Mucosa of descending colon (tissue), 3 donors: ENCODE measurements around the gene IQCN. TPM values are rescaled to one million over a fixed set of nuclear protein-coding genes. Genes with fewer than 3 reads are reported as not detected.

Experiments
- ATAC-seq: fragments of 200-7000 bp; cut with Tn5 transposase; one replicate; pipeline ENCODE4 v1.9.1; 2020; ENCODE audit warnings: mild to moderate bottlenecking, moderate library complexity
- DNase-seq, 3 donors: peaks; one replicate each; pipeline ENCODE4 v3.0.0-alpha.2; 2020
- H3K36me3 ChIP-seq: fragments of 200-600 bp; one replicate; pipeline ENCODE4 v1.8.0; 2021; ENCODE audit warnings: low read depth, mild to moderate bottlenecking
- H3K4me1 ChIP-seq: fragments of 200-600 bp; one replicate; pipeline ENCODE4 v1.8.0; 2021; ENCODE audit warnings: low read depth, mild to moderate bottlenecking
- H3K4me3 ChIP-seq: fragments of 200-600 bp; one replicate; pipeline ENCODE4 v1.8.0; 2021; ENCODE audit warnings: mild to moderate bottlenecking
- H3K9me3 ChIP-seq: fragments of 200-600 bp; one replicate; pipeline ENCODE4 v1.8.0; 2021; ENCODE audit warnings: mild to moderate bottlenecking
- CTCF ChIP-seq: fragments of 200-600 bp; IDR thresholded peaks from one replicate; pipeline ENCODE4 v1.8.0; 2022; ENCODE audit warnings: antibody characterized with exemption, mild to moderate bottlenecking
- intact Hi-C, 2 donors: fragments of 100-400 bp; cut with DNase I in 1 of 2; cut with micrococcal nuclease in 1 of 2; formaldehyde crosslinking; loops; one replicate each; pipeline versions ENCODE4 v1.11.0 to v1.11.1; 2022; cut with DNase I, micrococcal nuclease
- total RNA-seq, 3 donors: library from RNA; stranded (reverse); fragmentation: NEBNext Ultra II Directional in 2 of 3; extraction: Animal tissue kit (Norgen Biotek cat#: 25700) in 2 of 3; gene quantifications; one replicate each; pipeline versions ENCODE4 v1.2.1 to v1.2.4, GENCODE V29; 2021 to 2023
- donor health status: DM: no; HTN: no; CAD: no; lungs with moderate emphysema.
- donor health status: DM: no; HTN: no; CAD: no.
- donor health status: DM: no; HTN: yes; CAD: no.

IQCN gene
- total RNA-seq, 3 donors from 2014 or later: 4.4 to 10.6 (median 8.0) TPM

DNA sequence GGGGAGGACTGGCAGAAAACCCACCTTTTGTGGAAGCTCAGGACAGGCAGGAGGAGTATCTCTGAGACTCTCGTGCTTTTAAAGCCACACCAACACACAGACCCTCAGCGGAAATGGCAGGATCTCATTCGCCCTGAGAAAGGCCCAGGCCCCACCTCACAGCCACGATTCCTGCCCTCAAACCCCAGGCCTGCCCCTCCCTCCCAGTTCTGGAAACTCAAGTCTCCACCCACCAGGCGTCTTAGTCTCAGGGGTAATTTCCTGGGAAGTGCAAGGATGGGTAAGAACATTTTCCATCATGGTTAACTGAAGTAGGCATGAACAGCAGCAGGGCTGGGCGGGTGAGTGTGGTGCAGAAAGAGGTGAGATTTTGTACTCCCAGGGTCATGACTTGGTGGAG, 40.1 kb downstream of the IQCN start:
- Histone ChIP-seq H3K4me1 (no peaks in the 10 kb centered on the region), H3K9me3 (no peaks in the 10 kb centered on the region), H3K4me3 (no peak overlapping the region), H3K36me3 (no peaks in the 10 kb centered on the region)
- ATAC-seq (no peak), DNase-seq (no peak)
- no peak for TF ChIP-seq CTCF
- intact Hi-C loops: no loop called here

DNA sequence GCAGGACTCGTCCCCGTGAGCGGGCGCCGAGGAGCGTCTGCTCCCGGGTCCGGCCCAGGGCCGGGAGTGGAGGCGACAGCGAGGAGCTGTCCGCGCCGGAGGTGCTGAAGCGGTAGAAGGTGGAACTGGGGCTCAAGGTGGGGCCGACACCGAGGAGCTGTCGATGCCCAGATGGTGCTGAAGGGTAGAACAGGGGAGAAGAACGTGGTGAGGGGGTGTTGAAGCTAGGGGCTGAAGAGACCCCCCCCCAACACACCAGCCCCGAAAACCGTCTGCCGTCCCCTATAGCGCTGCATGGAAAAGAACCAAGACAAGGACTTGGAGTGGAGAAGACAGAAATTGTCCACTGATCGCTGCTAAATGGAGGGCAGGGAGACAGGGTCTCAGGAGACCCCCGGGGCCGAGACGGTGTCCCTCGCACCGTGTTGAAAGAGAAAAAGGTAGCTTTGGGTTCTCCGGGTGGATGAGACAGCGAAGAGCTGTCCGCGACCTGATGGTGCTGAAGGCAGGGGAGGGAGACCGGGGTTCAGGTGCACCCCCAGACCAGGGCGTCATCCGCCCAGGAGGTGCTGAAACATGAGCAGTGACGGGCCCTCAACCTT, 40.9 kb downstream of the IQCN start:
- no peaks in the 10 kb centered on the region for H3K9me3 ChIP-seq
- H3K4me1 ChIP-seq: no peaks in the 10 kb centered on the region
- no peak for TF ChIP-seq CTCF
- peak in 2 of 3 donors; percentile 64 to 66 for DNase-seq
- no peak overlapping the region for H3K4me3 ChIP-seq
- intact Hi-C loops: no loop called here
- H3K36me3 ChIP-seq: no peaks in the 10 kb centered on the region
- peak; percentile 68 for ATAC-seq

GRCh38 chr19:18232540-18233223, 41.6 kb downstream of the IQCN start:
- Histone ChIP-seq H3K36me3 (no peaks in the 10 kb centered on the region), H3K4me1 (no peaks in the 10 kb centered on the region), H3K9me3 (no peaks in the 10 kb centered on the region), H3K4me3 (no peak overlapping the region)
- intact Hi-C loops: no loop called here
- no peak for ATAC-seq
- no peak for DNase-seq
- no peak for TF ChIP-seq CTCF

- no peak for TF ChIP-seq CTCF
- DNase-seq (no peak), ATAC-seq (no peak)
- Histone ChIP-seq H3K4me3 (no peak overlapping the region), H3K4me1 (no peaks in the 10 kb centered on the region), H3K36me3 (no peaks in the 10 kb centered on the region), H3K9me3 (no peaks in the 10 kb centered on the region)
- intact Hi-C loops: no loop called here
These were observed 42.5 kb downstream of the IQCN start for GRCh38 chr19:18231775-18232174.

- Histone ChIP-seq H3K36me3 (no peaks in the 10 kb centered on the region), H3K4me1 (peaks cover under 1% of the 10 kb centered on the region), H3K9me3 (no peaks in the 10 kb centered on the region), H3K4me3 (no peak overlapping the region)
- intact Hi-C loops: no loop called here
- no peak for TF ChIP-seq CTCF
- ATAC-seq (peak; percentile 15), DNase-seq (no peak)
These were observed 43.1 kb downstream of the IQCN start for GRCh38 chr19:18230941-18231734.
